Measurements from ENCODE around the gene TEDC2. TPM values are rescaled to one million over a fixed set of nuclear protein-coding genes. Genes with fewer than 3 reads are reported as not detected.

TEDC2 gene
- polyA plus RNA-seq, 1 of the 3 experiments (the other 2 are of a cell fraction) = 15.6 TPM

- H3K9me2 ChIP-seq = no peaks in the 10 kb centered on the region
- no peak for TF ChIP-seq CHD2 (IDR thresholded peaks at IDR 0.05; ENCODE audit: low read length, partially characterized antibody)
- no peak for TF ChIP-seq FOXJ3 (CRISPR knock-in tag; IDR thresholded peaks at IDR 0.05)
- TF ChIP-seq GABPA (IDR thresholded peaks at IDR 0.05; ENCODE audit: low read depth) = no peak
- no peak for TF ChIP-seq MXI1 (IDR thresholded peaks at IDR 0.05; ENCODE audit: low read depth, low read length)
- TF ChIP-seq MAX (IDR thresholded peaks at IDR 0.05; ENCODE audit: low read depth) = no peak
- no peak for TF ChIP-seq EZH2phosphoT487 (IDR thresholded peaks at IDR 0.05; ENCODE audit: borderline replicate concordance, low read depth)
- TF ChIP-seq REST (IDR thresholded peaks at IDR 0.05; ENCODE audit: low read depth, low read length) = no peak
- no peak for TF ChIP-seq FOXM1 (IDR thresholded peaks at IDR 0.05; ENCODE audit: low read depth)
- no peak for TF ChIP-seq IRF3 (IDR thresholded peaks at IDR 0.05; ENCODE audit: low read depth, low read length)
- TF ChIP-seq MEF2A (IDR thresholded peaks at IDR 0.05; ENCODE audit: borderline replicate concordance, low read depth) = no peak
- TF ChIP-seq RAD21 (IDR thresholded peaks at IDR 0.05; ENCODE audit: low read length) = no peak
- no peak for TF ChIP-seq SIN3A (IDR thresholded peaks at IDR 0.05; ENCODE audit: borderline replicate concordance, low read depth, low read length)
- no peak for TF ChIP-seq JUND (IDR thresholded peaks at IDR 0.05)
- TF ChIP-seq TAF1 (IDR thresholded peaks at IDR 0.05; ENCODE audit: borderline replicate concordance, low read depth, low read length) = no peak
- TF ChIP-seq NFIC (IDR thresholded peaks at IDR 0.05; ENCODE audit: borderline replicate concordance) = no peak
- TF ChIP-seq PBX3 (IDR thresholded peaks at IDR 0.05) = no peak
- no peaks in the 10 kb centered on the region for H4K20me1 ChIP-seq (ENCODE audit: insufficient read depth)
- 97% methylated on average over 13 of the region's 13 CpGs for WGBS (ENCODE audit: low lambda C conversion rate)
- no peak overlapping the region for H2AFZ ChIP-seq (ENCODE audit: low read depth)
- no peak overlapping the region for H3K4me3 ChIP-seq (ENCODE audit: low read depth in 2 of 2, low read length in 1 of 2)
- peaks cover 0 to 3% of the 10 kb centered on the region in 2 experiments for H3K36me3 ChIP-seq (replicated peaks in 1 of 2; ENCODE audit: control insufficient read depth in 1 of 2, insufficient read depth in 2 of 2, low read length in 1 of 2)
- POLR2A ChIA-PET = no interaction called here
- H3K27ac ChIP-seq (ENCODE audit: low read depth in 2 of 2, low read length in 1 of 2) = no peak overlapping the region
- no peak overlapping the region for H3K9ac ChIP-seq
- H3K79me2 ChIP-seq (ENCODE audit: insufficient read depth) = no peaks in the 10 kb centered on the region
- no peaks in the 10 kb centered on the region for H3F3A ChIP-seq (replicated peaks; ENCODE audit: insufficient read depth)
- H3K9me3 ChIP-seq = no peaks in the 10 kb centered on the region
- H3K4me2 ChIP-seq = no peak overlapping the region
- no peak for DNase-seq
- H3K4me1 ChIP-seq (ENCODE audit: control insufficient read depth in 1 of 2, insufficient read depth in 2 of 2, low read depth in 1 of 2, low read length in 1 of 2) = peaks cover 0 to 15% of the 10 kb centered on the region in 2 experiments; a peak in 1 of 4 replicates
- H3K27me3 ChIP-seq (ENCODE audit: insufficient read depth) = no peaks in the 10 kb centered on the region
- CTCF ChIA-PET = interaction anchor here (1.0 to 12.7 kb wide), 3 partner anchors 8 to 435 kb away, joined by 3 to 95 read pairs (median 4); no protein-coding TSS in a partner anchor
Measured at GRCh38 chr16:2492292-2492691, 32.4 kb downstream of the TEDC2 start.
